Transverse colon (tissue), 4 donors: Measurements from ENCODE around the gene TOMM40L.

Experiments
- EP300 ChIP-seq: sonication (generic); formaldehyde crosslinking; IDR thresholded peaks from one replicate; pipeline ENCODE4 v1.6.1; 2017; ENCODE audit warnings: antibody characterized with exemption, low read depth
- POLR2A ChIP-seq: fragments of 450-650 bp; IDR thresholded peaks from one replicate; pipeline ENCODE4 v1.6.1; 2016; ENCODE audit warnings: antibody characterized with exemption, mild to moderate bottlenecking, moderate library complexity
- POLR2AphosphoS5 ChIP-seq, 3 donors: sonication (generic); formaldehyde crosslinking; IDR thresholded peaks; one replicate each; pipeline ENCODE4 v1.6.1; 2016; ENCODE audit warnings: antibody characterized with exemption in 3 of 3
- TF ChIP-seq, protein P1 (sequence below), 5 experiments: fragments of 200-600 bp in 3 of 5; fragments of 450-650 bp in 2 of 5; sonication (generic) in 3 of 5; IDR thresholded peaks; 1 replicate in 2 of 5; 2 replicates in 3 of 5; pipeline ENCODE4 v1.5.1; 2016 to 2017; ENCODE audit warnings: antibody characterized with exemption in 5 of 5, inconsistent platforms in 3 of 5, mild to moderate bottlenecking in 2 of 5, moderate library complexity in 1 of 5

DNA sequence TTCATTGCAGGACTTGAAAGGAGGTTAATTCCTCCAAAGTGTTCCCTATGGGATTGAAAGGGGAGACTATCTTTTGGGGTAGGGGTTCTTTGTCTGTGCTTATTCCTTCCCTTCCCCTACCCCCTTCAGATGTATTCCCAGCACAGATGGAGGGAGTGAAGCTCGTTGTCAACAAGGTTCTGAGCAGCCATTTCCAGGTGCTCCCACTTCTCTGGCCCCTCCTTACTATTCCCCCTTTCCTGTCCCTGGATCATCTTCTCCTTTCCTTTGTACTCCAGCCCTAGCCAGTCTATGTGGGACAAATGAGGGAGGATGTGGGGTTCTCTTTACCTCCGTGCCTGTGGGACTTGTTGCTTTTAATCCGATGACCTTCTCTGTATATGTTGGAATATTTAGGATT is 899 bp downstream of the TOMM40L start:
- TF ChIP-seq POLR2A (no peak), POLR2AphosphoS5 (IDR thresholded peaks at IDR 0.05) (no peak), EP300 (no peak)
- TF ChIP-seq, protein P1, sequence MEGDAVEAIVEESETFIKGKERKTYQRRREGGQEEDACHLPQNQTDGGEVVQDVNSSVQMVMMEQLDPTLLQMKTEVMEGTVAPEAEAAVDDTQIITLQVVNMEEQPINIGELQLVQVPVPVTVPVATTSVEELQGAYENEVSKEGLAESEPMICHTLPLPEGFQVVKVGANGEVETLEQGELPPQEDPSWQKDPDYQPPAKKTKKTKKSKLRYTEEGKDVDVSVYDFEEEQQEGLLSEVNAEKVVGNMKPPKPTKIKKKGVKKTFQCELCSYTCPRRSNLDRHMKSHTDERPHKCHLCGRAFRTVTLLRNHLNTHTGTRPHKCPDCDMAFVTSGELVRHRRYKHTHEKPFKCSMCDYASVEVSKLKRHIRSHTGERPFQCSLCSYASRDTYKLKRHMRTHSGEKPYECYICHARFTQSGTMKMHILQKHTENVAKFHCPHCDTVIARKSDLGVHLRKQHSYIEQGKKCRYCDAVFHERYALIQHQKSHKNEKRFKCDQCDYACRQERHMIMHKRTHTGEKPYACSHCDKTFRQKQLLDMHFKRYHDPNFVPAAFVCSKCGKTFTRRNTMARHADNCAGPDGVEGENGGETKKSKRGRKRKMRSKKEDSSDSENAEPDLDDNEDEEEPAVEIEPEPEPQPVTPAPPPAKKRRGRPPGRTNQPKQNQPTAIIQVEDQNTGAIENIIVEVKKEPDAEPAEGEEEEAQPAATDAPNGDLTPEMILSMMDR (IDR thresholded peaks at IDR 0.05) = no peak
